MM.1S (cell line): ENCODE results near the gene RASAL1.

Source experiments
- EZH2 ChIP-seq: fragments of 300-600 bp; sonication (generic); optimal IDR thresholded peaks from 2 replicates; pipeline ENCODE3; 2017; ENCODE audit warnings: low read depth, mild to moderate bottlenecking, antibody characterized with exemption, low read length, mixed read lengths
- TF ChIP-seq, protein P1 (sequence below): fragments of 300-600 bp; sonication (generic); IDR thresholded peaks from 2 replicates; pipeline ENCODE4 v1.5.1; 2016; ENCODE audit warnings: antibody characterized with exemption, low read length, mixed read lengths

DNA sequence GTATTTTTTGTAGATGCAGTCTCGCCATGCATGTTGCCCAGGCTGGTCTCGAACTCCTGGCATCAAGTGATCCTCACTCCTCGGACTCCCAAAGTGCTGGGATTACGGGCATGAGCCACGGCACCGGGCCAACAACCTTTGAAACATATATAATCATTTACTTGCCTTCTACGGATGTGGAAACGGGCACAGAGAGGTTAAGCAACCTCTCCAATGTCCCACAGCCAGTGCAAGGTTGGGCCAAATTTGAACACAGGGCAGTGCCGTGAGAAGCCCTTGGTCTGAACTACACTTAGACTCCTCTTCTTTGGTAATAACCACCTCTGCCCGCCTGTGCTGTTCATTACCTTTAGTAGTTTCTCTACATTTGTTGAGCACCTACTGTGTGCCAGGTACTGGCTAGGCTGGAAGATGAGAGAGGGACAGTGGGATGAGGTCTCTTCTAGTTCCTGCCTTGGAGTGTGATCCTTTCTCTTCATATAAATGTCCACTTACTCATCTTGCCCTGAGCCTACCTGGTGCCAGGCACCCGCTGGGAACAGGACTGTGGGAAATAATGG, 47.5 kb upstream of the RASAL1 start:
- TF ChIP-seq, protein P1, sequence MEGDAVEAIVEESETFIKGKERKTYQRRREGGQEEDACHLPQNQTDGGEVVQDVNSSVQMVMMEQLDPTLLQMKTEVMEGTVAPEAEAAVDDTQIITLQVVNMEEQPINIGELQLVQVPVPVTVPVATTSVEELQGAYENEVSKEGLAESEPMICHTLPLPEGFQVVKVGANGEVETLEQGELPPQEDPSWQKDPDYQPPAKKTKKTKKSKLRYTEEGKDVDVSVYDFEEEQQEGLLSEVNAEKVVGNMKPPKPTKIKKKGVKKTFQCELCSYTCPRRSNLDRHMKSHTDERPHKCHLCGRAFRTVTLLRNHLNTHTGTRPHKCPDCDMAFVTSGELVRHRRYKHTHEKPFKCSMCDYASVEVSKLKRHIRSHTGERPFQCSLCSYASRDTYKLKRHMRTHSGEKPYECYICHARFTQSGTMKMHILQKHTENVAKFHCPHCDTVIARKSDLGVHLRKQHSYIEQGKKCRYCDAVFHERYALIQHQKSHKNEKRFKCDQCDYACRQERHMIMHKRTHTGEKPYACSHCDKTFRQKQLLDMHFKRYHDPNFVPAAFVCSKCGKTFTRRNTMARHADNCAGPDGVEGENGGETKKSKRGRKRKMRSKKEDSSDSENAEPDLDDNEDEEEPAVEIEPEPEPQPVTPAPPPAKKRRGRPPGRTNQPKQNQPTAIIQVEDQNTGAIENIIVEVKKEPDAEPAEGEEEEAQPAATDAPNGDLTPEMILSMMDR = no peak
- TF ChIP-seq EZH2 = no peak
